Medulla oblongata (tissue), 1 donor: ENCODE measurements around the gene GEMIN4.
"Not testable (repeated sequence)": the region's sequence is repeated elsewhere in the genome, so short reads cannot be mapped to it uniquely, and the experiment has no call there.

Experiments used
- DNase-seq: peaks from one replicate; pipeline ENCODE4 v3.0.0-alpha.2; 2015; ENCODE audit errors: extremely low spot score

GEMIN4 gene

GRCh38 chr17:778096-778495 is 26.0 kb upstream of the GEMIN4 start:
- DNase-seq = no peak

DNA sequence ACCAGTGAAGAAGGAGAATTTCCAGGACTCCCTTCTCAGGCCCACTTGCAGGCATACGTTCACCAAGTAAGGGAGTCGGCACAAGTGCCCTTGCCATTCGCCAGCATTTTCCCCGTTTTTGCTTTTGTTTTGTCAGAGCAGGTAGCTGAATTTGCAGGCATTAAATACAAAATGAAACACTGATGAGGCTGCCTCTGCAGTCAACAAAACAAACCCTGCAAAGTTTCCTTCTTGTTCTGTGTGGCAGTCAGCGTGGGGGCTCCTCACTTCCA is 22.2 kb upstream of the GEMIN4 start:
- no peak for DNase-seq

- DNase-seq = no peak
Observed at GRCh38 chr17:773467-774312, 21.6 kb upstream of the GEMIN4 start.

DNA sequence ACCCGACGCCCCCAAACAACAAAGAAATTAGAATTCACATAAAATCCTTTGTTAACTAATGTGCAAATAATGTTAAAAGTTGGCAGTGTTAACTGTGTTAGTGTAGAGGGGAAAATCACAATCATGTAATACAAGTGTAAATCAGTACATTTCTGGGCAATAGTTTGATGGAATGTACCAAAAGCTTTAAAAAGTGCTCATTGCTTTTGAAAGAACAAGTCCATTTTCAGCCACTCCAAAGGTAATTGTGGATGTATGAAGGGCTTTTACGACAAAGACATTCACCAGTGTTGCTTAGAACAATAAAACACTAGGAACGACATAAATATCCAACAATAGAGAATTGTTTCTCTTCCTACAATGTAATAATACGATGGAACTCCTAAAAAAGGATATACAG is 21.0 kb upstream of the GEMIN4 start:
- no peak for DNase-seq

DNA sequence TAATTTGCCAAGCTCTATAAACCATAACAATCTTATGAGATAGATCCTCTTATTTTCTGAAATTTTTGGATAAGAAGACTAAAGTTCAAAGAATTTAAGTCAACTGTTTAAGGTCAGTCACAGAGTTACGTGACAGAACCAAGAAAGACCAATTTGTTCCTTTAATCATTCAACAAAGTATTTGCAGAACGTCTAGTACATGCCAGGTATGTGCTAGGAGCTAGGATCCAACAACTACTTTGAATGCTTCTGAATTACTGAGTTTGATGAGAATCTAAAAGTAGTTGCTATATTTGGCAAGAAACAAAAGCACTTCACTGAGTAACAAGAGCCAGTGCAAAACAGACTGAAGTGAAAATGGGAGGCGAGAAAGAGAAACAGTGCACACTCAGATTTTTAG is 15.0 kb upstream of the GEMIN4 start:
- no peak for DNase-seq

GRCh38 chr17:760371-760770 is 8.3 kb upstream of the GEMIN4 start:
- no peak for DNase-seq

DNA sequence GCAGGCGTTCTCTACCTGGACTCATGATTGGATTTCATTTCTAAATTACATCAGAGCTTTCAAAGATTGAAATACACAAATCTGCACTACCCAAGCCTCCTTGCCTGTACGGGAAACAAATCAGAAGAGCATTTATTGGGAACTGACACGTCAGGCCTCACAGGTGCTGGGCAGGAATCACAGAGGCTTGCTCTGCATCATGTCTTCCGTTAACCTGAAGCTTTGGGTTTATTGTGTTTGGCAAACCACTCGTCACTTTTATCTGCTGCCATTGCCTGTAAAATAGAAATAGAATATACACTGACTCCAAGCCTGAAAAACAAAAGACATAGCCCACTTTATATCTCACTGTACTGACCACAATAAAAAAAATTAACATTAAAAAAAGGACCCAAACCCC is 7.9 kb upstream of the GEMIN4 start:
- DNase-seq = no peak

- not testable (repeated sequence) for DNase-seq
Observed at GRCh38 chr17:756010-756567, 4.0 kb upstream of the GEMIN4 start.

- not testable (repeated sequence) for DNase-seq
Observed at GRCh38 chr17:755319-755961, 3.4 kb upstream of the GEMIN4 start.

DNA sequence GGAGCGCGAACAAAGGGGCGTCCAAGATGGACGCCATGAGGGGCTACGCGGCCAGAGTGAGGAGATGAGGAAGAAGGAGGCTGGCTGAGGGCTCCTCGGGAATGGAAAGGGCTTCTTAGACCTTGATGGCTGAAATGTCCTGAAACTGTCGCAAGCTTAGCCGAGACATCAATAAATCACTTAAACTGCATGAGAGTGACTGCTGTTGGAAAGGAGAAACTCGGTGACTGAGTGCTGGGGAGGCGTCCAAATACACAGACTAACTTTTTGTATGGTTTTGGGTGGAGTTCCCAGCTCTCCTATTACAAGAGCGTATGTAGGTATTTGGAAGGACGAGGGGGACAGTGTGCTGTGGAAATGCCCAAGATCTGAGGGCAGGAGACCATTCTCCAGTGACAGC is 1.4 kb upstream of the GEMIN4 start:
- no peak for DNase-seq

GRCh38 chr17:752620-753219 is 656 bp upstream of the GEMIN4 start:
- DNase-seq = peak; percentile 30

GRCh38 chr17:751269-752001 is 629 bp downstream of the GEMIN4 start:
- peak; percentile 19 for DNase-seq

DNA sequence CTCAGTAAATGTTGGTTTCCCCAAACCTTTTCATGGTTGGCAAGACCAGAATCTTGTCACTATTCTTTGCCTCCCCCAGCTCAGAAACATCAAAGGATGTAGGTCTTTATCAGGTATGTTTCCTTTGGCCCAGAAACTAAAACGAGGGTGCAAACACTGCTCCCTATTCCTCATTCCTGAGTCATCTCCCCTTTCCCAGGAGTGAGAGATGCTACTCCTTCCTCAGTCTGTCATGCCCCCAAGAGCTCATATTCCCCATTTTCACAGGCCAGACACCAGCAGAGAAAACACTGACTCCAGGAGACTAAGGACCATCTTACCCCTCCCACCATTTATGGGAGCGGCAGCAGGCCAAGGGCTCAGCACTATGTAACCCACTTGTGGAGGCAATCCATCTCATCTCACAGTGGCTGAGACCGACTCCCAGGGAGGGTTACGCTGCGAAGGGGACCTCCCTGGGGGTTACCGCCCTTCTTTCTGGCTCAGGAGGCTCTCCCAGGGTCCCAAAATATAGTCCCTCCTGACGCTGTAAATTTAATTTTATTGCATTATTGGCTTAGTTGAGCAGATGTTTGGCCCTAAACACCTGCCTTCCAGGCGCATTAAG is 1.5 kb downstream of the GEMIN4 start:
- no peak for DNase-seq

GRCh38 chr17:749359-749758 is 2.7 kb downstream of the GEMIN4 start:
- not testable (repeated sequence) for DNase-seq

DNA sequence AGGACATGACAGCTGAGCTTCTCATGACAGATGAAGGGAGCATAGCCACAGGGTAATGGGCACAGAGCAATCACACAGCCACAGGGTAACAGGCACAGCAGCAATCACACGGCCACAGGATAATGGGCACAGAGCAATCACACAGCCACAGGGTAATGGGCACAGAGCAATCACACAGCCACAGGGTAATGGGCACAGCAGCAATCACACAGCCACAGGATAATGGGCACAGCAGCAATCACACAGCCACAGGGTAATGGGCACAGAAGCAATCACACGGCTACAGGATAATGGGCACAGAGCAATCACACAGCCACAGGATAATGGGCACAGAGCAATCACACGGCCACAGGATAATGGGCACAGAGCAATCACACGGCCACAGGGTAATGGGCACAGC is 3.5 kb downstream of the GEMIN4 start:
- DNase-seq = not testable (repeated sequence)

DNA sequence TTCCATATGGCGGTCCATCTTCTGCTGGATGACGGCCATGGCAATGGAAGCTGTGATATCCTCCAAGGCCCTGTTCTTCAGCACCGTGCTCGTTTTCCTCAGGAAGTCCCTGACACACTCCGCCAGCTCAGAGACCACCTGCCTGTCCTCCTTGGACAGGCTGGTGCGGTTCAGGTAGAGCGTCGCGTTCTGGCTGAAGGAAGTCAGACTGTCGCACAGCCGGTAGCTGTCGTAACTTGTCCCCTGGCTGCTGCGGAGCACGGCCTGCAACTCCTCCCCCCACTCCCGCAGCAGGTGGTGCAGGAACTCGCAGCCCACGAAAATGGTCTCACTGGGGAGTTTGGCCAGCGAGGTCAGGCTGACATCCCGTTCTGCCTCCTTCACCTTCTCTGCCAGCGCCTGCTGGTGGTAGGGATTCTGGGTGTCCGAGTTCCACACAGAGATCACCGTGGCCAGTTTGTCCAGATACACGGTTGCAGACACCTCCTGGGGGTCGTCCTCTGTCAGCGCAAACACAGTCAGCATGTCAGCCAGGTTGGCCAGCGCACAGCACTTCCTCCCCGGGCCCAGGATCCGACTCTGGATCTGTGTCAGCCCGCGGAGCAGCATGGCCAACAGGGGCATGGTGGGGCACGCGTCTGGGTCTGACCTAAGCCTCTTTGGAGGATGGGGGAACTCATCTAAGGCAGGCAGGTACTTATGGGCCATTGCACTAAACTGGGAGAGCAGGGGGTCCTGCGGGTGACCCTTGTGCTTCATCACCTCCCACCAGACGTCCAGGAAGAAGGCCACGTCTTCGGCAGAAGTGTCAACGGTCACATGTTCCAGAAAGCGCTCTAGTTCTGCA is 5.1 kb downstream of the GEMIN4 start:
- DNase-seq = no peak

- DNase-seq = no peak
Observed at GRCh38 chr17:746181-746580, 5.9 kb downstream of the GEMIN4 start.

GRCh38 chr17:745406-745805 is 6.7 kb downstream of the GEMIN4 start:
- no peak for DNase-seq

DNA sequence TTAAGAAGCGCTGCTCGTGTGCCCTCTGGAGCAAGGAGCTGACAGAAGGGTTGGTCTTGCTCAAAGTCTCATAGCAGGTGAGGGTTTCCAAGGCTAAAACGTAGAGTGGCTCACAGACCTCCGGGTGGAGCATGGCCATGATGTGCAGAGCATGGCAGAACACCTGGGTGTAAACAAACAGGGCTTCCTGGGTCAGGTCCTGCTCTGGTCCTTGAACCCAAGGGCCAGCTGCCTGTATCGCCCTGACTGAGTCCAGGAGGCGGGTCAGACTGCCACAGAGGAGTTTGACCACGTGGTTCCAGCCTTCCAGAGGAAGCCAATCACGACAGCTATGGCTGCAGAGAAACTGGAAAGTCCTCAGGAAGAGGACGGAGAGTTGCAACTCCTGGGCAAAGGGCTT is 7.1 kb downstream of the GEMIN4 start:
- DNase-seq = no peak

DNA sequence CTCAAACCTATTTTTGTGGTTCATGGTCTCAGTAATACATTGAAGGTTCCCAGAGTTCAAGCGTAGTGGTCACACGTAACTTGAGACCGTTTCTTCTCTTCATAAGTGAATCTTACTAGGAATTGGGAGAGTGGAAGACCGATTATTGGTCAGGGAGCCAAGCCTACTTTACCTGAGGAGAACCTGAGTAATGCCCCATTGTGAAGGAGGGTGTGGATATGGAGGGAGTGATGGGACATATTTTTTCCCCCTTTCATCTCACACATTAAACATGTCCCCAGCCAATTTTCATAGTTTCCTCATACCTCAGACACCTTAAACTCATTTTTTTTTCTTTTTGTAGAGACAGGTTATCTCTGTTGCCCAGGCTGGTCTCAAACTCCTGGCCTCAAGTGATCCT is 8.9 kb downstream of the GEMIN4 start:
- no peak for DNase-seq
